NCI-H748 (cell line): ENCODE data around the gene RGS1.

Experiments used
- DNase-seq: peaks from one replicate; lab custom pipeline; 2025; ENCODE audit not compliant: unreplicated experiment; lab: John Stamatoyannopoulos, UW

RGS1 gene

GRCh38 chr1:192615055-192615454, 39.5 kb downstream of the RGS1 start:
- DNase-seq = no peak

GRCh38 chr1:192620071-192620635, 44.6 kb downstream of the RGS1 start:
- no peak for DNase-seq

GRCh38 chr1:192626366-192627179, 51.0 kb downstream of the RGS1 start:
- no peak for DNase-seq

GRCh38 chr1:192627901-192628300, 52.3 kb downstream of the RGS1 start:
- DNase-seq = no peak

- no peak for DNase-seq
Measured at GRCh38 chr1:192628396-192629057, 53.0 kb downstream of the RGS1 start.

- no peak for DNase-seq
Measured at GRCh38 chr1:192629612-192630011, 54.0 kb downstream of the RGS1 start.
